A204.1 (cell line): ENCODE measurements around the gene ADAMTS1.
"Not testable (repeated sequence)": the region's sequence is repeated elsewhere in the genome, so short reads cannot be mapped to it uniquely, and the experiment has no call there.

Experiments used
- FAIRE-seq: peaks from 2 replicates; lab custom pipeline; 2012; peaks lifted over from hg19 to GRCh38; lab: Jason Lieb, UNC

ADAMTS1 gene

DNA sequence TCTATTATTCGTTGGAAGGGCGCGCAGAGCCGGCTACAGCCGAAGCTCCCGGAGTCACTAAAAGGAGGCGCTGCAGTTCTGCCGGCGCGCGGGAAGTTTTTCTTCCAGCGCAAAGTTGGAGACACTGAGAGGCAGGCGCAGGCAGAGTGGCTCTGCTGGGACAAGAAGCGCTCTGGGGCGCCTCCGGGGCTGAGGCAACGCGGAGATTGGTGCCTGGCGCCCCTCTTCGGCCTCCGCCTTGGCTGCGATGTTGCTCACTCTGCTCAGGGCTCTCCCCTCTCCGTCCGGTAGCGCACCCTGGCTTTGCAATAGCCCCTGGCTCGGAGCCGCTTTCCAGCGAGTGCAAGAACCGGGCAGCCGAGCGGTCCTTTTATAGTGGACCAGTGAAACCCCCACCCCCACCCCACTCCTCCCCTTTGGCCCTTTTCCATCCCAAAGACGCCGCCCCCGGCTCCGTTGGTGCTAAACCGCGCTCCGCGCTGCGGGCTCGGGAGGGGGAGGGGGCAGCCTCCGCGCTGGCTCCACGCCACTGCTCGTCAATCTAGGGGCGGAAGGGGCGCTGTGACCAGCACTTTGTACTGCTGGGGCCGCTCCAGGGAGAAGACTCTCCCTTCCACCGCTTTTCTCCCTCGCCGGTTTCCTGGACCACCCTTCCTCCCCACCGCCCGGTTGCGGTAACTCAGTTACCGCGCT, at the start of gene ADAMTS1:
TSS of gene ADAMTS1 (minus strand) at position 344 of the 693 bp plus-strand sequence. CDS start 455 bp downstream, outside the sequence.
- FAIRE-seq, result no peak

- FAIRE-seq, result no peak
These were observed 46.9 kb upstream of the ADAMTS1 start for GRCh38 chr21:26892151-26892550.

GRCh38 chr21:26888931-26889330, 43.7 kb upstream of the ADAMTS1 start:
- no peak for FAIRE-seq

DNA sequence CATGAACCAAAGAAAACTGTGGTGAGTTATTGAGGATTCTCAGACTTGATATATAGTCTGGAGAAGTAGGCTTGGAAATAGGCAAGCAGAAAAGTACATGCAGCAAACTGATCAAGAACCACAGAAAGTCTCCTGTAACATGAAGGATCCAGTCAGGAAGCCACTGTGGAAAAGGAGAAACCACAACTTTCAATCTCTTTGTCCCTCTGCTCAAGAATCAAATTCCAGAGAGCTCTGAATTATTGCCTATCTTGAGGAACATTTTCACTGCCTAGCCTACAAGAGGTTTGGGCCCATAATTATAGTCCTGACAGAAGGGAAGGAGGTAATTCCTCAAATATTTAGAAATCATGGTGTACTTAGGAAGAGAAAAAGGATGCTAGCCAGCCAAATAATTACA, 43.0 kb upstream of the ADAMTS1 start:
- FAIRE-seq, result no peak

- FAIRE-seq, result no peak
These were observed 42.0 kb upstream of the ADAMTS1 start for GRCh38 chr21:26887251-26887650.

DNA sequence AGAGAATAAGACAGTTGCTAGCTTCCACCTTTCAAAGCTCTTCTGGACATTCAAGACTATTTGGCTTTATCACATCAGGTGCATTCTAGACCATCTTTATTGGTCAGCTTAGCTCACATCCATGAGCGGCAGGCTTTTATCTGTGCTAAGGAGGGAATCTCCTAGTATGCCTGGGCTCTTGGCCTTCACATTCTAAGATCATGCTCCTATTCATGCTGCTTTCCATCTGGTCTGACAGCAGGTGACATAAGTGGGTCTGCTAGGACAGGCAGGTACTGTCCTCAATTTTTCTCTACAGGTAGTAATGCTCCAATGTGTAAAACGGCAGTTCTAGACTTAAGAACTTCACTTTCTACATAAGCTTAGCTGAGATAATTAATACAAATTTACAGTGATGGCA, 39.2 kb upstream of the ADAMTS1 start:
- no peak for FAIRE-seq

DNA sequence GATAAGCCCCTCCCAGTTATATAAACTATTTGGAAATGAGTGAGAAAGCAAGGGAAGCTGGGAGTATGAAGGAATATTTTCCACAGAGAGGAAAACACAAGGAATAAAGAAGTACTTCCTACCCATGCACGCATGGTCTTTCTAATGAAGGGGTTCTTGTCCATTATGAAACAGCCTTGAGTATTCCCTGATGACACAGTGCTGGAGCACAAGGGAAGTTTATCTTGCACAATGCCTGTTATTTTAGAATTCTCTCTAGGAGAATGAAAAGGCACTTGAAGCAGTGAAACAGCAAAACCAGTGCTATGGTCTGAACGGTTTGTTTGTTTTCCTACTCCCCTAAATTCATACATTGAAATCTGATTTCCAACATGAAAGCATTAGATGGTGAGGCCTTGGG, 38.6 kb upstream of the ADAMTS1 start:
- FAIRE-seq, result no peak

GRCh38 chr21:26881504-26882228, 36.5 kb upstream of the ADAMTS1 start:
- peak; percentile 49 for FAIRE-seq

GRCh38 chr21:26877018-26877417, 31.8 kb upstream of the ADAMTS1 start:
- no peak for FAIRE-seq

DNA sequence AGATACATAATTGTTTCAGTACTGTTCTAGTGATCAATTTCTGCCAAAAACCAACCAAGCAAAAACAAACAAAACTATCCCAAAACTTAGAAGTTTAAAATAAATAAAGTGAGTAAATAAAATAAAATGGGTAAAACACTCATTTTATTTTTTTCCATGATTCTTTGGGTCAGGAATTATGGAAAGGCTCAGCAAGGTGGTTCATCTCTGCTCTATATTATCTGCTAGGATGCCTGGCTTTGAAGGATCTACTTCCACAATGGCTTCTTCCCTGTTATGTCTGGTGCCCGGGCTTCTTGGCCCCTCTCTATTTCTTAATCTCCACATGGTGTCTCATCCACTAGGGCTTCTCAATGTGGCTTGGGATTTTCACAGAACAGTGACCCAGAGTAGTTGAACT, 29.1 kb upstream of the ADAMTS1 start:
- no peak for FAIRE-seq

- FAIRE-seq, result no peak
These were observed 20.6 kb upstream of the ADAMTS1 start for GRCh38 chr21:26865857-26866256.

DNA sequence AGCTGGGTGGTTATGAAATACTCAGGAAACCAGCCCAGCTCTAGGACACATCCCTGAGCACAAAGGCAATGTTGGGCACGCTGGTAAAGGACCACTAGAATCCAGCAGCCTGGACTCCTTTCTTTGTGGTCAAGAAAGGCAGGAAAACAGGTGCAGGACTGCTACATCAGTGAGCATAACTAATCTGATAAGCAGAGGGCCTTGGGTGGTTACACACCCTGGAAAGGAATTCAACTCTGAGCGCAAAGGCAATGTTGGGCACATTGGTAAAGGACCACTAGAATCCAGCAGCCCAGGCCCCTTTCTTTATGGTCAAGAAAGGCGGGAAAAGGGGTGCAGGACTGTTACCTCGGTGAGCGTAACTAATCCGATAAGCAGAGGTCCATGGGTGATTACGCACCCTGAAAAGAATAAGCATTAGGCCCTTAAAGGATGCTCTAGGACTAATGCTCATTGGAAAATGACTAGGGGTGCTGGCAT, 11.7 kb upstream of the ADAMTS1 start:
- FAIRE-seq, result not testable (repeated sequence)

DNA sequence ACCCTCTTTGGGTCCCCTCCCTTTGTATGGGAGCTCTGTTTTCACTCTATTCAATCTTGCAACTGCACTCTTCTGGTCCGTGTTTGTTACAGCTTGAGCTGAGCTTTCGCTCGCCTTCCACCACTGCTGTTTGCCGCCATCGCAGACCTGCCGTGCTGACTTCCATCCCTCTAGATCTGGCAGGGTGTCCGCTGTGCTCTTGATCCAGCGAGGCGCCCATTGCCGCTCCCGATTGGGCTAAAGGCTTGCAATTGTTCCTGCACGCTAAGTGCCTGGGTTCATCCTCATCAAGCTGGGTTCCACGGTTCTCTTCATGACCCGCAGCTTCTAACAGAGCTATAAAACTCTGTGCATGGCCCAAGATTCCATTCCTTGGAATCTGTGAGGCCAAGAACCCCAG, 9.5 kb upstream of the ADAMTS1 start:
- not testable (repeated sequence) for FAIRE-seq

- no peak for FAIRE-seq
These were observed 7.2 kb upstream of the ADAMTS1 start for GRCh38 chr21:26852423-26852822.

GRCh38 chr21:26851109-26851944, 6.1 kb upstream of the ADAMTS1 start:
- FAIRE-seq, result no peak

DNA sequence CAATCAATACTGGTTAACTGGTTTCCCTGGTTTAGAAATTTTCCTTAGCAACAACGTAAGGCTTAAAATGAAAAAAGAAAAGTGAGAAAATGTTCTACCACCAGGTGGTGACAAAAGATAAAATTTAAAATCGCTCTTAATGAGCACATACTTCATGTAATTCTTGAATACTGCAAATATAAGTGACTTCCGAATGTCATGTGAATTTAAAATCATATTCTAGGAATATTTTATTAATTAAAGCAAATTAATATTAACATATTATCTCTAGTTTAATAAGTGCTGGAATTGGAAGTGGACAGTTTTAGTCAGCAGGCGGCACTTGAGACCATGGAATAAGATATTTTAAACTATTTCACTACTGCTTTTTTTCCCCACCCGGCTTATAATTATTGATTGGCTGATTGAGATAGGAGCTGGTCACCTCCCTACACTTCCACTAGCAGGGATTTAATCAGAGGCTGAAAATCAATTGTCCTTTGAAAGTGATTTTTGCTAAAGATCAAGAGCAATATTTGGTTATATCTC, 5.0 kb upstream of the ADAMTS1 start:
- FAIRE-seq, result no peak

- FAIRE-seq, result peak; percentile 99
These were observed 4.4 kb upstream of the ADAMTS1 start for GRCh38 chr21:26849428-26850115.

DNA sequence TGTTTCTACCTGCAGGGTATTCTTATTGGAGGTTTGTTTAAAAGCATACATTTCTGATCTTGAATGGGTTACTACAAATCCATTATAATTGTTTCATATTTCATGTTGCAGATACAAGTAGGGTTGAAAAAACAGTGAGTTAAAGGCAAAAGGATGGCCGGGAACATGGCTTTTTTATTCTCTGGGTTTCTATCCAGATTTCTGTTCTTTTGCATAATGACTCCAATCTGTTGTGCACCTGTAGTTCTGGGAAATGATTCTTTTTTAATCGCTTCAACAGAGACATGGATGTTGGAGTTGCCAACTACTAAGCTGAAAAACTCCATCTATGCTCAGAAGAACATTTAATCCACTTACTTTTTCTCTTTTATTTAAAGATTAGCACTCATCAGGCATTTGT, 2.7 kb upstream of the ADAMTS1 start:
- FAIRE-seq, result no peak

DNA sequence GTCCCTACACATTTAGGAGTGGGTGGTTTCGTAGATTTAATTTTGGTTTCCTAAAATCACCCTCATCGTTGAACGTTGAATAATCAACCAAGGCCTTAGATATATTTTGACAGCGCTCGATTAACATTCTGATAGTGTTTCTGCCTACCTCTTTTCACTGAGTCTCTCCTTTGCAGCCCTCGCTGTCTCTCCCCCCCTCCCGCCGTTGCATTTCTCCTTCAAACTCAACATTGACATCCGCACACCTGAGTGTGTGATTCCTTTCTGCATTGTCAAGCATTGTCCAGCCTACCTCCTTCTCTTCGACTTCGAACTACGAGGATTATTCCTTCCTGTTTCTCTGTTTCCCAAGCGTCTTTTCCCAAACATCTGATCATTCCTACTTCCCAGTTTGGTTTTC, 1.8 kb upstream of the ADAMTS1 start:
- no peak for FAIRE-seq

DNA sequence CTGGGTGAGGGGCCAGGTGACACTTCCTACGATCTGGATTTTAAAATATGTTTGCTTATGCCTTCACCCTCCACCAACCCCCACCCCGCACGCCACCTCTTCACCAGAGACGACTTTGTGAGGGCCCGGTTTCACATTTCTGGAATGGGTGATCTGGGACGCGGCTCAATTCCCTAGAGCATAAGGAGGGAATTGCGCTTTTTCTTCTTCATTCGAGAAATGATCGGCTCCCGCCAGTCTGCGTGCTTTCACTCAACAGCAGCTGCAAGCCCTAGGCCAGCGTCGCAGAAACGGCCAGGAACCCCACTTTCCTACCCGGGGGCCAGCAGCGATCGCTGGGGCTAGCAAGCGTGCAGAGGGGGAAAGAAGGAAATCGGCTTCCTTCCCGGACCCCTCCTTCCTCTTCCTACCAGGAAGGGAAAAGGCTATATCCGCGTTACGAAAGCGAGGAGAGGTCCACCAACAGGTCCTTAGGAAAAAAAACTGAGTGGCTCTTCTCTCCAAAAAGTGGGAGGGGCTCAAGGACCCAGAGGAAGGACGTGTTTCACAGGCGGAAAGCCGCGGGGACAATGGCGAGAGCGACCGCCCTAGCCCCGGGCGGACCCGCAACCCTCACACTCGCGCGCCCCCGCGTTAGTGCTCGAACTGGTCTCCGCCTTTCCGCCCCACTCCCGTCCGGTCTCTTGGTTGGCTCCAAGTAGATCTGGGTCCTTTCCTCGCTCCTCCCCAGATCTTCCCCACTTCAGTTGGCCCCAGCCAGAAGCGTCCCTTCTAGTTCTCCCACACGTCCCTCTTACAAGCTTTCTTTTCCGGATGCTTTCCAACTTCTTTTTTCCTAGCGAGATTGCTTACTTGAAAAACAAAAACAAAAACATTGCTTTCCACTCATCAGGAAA, 1.1 kb upstream of the ADAMTS1 start:
- FAIRE-seq, result no peak

GRCh38 chr21:26845759-26846035, 488 bp upstream of the ADAMTS1 start:
- no peak for FAIRE-seq
